Mesothelial cell of epicardium (in vitro differentiated cells): ENCODE measurements around the gene ANKRD33B. TPM values are rescaled to one million over a fixed set of nuclear protein-coding genes. Genes with fewer than 3 reads are reported as not detected.
"Not testable (repeated sequence)": the region's sequence is repeated elsewhere in the genome, so short reads cannot be mapped to it uniquely, and the experiment has no call there.

Experiments
- DNase-seq, 2 experiments: peaks; one replicate each; pipeline ENCODE4 v3.0.0; 2021; ENCODE audit warnings: low spot score in 2 of 2; ENCODE audit not compliant: unreplicated experiment in 2 of 2
- H3K27ac Mint-ChIP-seq: 2 replicates; pipeline ENCODE4 v1.8.0; 2021; ENCODE audit warnings: mixed read lengths
- H3K27me3 Mint-ChIP-seq: 2 replicates; pipeline ENCODE4 v1.8.0; 2021; ENCODE audit warnings: low read depth, mixed read lengths
- H3K36me3 Mint-ChIP-seq: 2 replicates; pipeline ENCODE4 v1.8.0; 2021; ENCODE audit warnings: mixed read lengths
- H3K4me1 Mint-ChIP-seq: 2 replicates; pipeline ENCODE4 v1.8.0; 2021; ENCODE audit warnings: mixed read lengths
- H3K4me3 Mint-ChIP-seq: 2 replicates; pipeline ENCODE4 v1.8.0; 2021; ENCODE audit warnings: mild to moderate bottlenecking, moderate library complexity, mixed read lengths
- H3K9me3 Mint-ChIP-seq: 2 replicates; pipeline ENCODE4 v1.8.0; 2021; ENCODE audit warnings: mixed read lengths
- total RNA-seq: library from RNA; stranded (reverse); gene quantifications from 3 replicates; pipeline ENCODE4 v1.2.1, GENCODE V29; 2021
- TF ChIP-seq, protein P1 (sequence below): fragments of 200-600 bp; sonication (generic); IDR thresholded peaks from one replicate; pipeline ENCODE4 v1.5.0; 2021; ENCODE audit warnings: antibody characterized with exemption; ENCODE audit not compliant: unreplicated experiment

The ANKRD33B gene
- total RNA-seq, 1 donor from 2014 or later, result 3.8 TPM

DNA sequence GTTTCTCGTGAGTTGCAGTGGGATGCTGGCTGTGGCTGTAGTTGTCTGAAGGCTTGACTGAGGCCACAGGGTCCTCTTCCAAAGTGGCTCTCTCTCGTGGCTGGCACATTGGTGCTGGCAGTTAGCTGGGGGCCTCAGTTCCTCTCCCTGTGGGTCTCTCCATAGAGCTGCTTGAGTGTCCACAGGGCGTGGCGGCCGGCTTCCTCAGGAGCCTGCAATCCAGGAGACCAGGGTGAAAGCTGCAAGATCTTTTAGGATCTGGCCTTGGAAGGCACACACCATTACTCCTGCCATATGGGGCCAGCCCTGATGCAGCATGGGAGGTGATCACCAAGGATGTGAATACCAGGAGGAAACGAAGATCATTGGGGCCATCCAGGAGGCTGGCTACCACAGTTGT, 41.1 kb downstream of the ANKRD33B start:
- DNase-seq, result no peak
- H3K4me3 Mint-ChIP-seq, result no peak overlapping the region
- H3K9me3 Mint-ChIP-seq, result no peaks in the 10 kb centered on the region
- H3K36me3 Mint-ChIP-seq, result no peaks in the 10 kb centered on the region
- no peaks in the 10 kb centered on the region for H3K27me3 Mint-ChIP-seq
- H3K27ac Mint-ChIP-seq, result no peak overlapping the region
- peaks cover 25% of the 10 kb centered on the region for H3K4me1 Mint-ChIP-seq
- TF ChIP-seq, protein P1, sequence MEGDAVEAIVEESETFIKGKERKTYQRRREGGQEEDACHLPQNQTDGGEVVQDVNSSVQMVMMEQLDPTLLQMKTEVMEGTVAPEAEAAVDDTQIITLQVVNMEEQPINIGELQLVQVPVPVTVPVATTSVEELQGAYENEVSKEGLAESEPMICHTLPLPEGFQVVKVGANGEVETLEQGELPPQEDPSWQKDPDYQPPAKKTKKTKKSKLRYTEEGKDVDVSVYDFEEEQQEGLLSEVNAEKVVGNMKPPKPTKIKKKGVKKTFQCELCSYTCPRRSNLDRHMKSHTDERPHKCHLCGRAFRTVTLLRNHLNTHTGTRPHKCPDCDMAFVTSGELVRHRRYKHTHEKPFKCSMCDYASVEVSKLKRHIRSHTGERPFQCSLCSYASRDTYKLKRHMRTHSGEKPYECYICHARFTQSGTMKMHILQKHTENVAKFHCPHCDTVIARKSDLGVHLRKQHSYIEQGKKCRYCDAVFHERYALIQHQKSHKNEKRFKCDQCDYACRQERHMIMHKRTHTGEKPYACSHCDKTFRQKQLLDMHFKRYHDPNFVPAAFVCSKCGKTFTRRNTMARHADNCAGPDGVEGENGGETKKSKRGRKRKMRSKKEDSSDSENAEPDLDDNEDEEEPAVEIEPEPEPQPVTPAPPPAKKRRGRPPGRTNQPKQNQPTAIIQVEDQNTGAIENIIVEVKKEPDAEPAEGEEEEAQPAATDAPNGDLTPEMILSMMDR, result no peak

DNA sequence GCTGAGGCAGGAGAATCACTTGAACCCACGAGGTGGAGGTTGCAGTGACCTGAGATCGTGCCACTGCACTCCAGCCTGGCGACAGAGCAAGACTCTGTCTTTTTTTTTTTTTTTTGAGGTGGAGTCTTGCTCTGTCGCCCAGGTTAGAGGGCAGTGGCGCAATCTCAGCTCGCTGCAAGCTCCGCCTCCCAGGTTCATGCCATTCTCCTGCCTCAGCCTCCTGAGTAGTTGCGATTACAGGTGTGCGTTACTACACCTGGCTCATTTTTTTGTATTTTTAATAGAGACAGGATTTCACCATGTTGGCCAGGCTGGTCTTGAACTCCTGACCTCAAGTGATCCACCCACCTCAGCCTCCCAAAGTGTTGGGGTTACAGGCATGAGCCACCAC, 42.8 kb downstream of the ANKRD33B start:
- H3K36me3 Mint-ChIP-seq, H3K9me3 Mint-ChIP-seq, H3K4me3 Mint-ChIP-seq, H3K27me3 Mint-ChIP-seq, DNase-seq: not testable (repeated sequence)
- H3K4me1 Mint-ChIP-seq, result peaks cover 19% of the 10 kb centered on the region
- H3K27ac Mint-ChIP-seq, result peak overlapping the region; percentile 84

DNA sequence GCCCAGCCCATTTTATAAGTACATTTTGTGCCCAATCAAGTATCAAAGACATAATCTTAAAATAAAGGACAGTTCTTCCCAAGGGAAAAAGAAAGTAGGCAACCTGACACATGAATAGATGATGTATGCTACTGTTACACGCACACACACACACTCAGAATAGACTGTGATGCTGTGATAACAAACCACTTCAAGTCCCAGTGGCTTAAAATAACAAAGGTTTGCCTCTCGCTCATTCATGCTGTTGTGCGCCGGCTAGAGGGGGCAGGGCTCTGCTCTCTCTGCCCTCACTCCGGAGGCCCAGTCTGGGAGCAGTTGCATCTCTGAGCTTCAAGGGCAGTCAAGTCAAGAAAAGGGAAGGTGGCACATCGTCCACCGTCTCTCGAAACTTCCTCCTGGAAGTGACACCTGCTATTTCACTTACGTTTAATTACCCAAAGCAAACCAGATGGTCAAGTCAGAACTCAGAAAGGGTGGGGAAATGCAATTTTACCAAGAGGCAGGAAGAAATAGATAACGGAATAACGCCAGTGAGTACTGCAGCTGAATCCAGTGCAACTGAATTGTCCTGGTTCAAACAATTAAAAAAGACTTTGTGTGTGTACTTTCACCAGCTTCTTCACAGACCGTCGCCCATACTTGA, 43.3 kb downstream of the ANKRD33B start:
- DNase-seq, result no peak
- H3K9me3 Mint-ChIP-seq, result no peaks in the 10 kb centered on the region
- H3K27me3 Mint-ChIP-seq, result no peaks in the 10 kb centered on the region
- TF ChIP-seq, protein P1, result no peak
- peak overlapping the region; percentile 84 for H3K27ac Mint-ChIP-seq
- peaks cover 17% of the 10 kb centered on the region for H3K4me1 Mint-ChIP-seq
- H3K36me3 Mint-ChIP-seq, result no peaks in the 10 kb centered on the region
- no peak overlapping the region for H3K4me3 Mint-ChIP-seq

- Mint-ChIP-seq H3K36me3 (no peaks in the 10 kb centered on the region), H3K27me3 (no peaks in the 10 kb centered on the region), H3K4me3 (no peak overlapping the region), H3K9me3 (no peaks in the 10 kb centered on the region), H3K4me1 (peaks cover 17% of the 10 kb centered on the region), H3K27ac (peak overlapping the region; percentile 70)
- TF ChIP-seq, protein P1, result no peak
- DNase-seq, result no peak
Measured at GRCh38 chr5:10607666-10608073, 43.8 kb downstream of the ANKRD33B start.

DNA sequence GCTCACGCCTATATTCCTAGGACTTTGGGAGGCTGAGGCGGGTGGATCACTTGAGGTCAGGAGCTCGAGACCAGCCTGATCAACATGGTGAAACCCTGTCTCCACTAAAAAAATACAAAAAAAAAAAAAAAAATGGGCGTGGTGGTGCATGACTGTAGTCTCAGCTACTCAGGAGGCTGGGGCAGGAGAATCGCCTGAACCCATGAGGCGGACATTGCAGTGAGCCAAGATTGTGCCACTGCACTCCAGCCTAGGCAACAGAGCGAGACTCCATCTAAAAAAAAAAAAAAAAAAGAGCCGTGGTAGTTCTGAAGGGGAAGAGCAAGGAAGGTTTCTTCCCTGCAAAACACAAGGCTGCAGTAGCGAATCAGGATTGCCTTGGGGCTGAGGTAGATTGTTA, 44.2 kb downstream of the ANKRD33B start:
- H3K27ac Mint-ChIP-seq, H3K27me3 Mint-ChIP-seq, H3K36me3 Mint-ChIP-seq, H3K9me3 Mint-ChIP-seq, DNase-seq, H3K4me3 Mint-ChIP-seq: not testable (repeated sequence)
- H3K4me1 Mint-ChIP-seq, result peaks cover 17% of the 10 kb centered on the region

- Mint-ChIP-seq H3K4me1 (peaks cover 17% of the 10 kb centered on the region), H3K27ac (no peak overlapping the region), H3K9me3 (no peaks in the 10 kb centered on the region), H3K4me3 (no peak overlapping the region), H3K27me3 (no peaks in the 10 kb centered on the region), H3K36me3 (no peaks in the 10 kb centered on the region)
- DNase-seq, result no peak
- TF ChIP-seq, protein P1, result no peak
Measured at GRCh38 chr5:10610058-10610457, 46.2 kb downstream of the ANKRD33B start.

GRCh38 chr5:10611290-10611689, 47.4 kb downstream of the ANKRD33B start:
- H3K4me1 Mint-ChIP-seq, result peaks cover 12% of the 10 kb centered on the region
- H3K9me3 Mint-ChIP-seq, result no peaks in the 10 kb centered on the region
- H3K27me3 Mint-ChIP-seq, result no peaks in the 10 kb centered on the region
- TF ChIP-seq, protein P1, result no peak
- no peak overlapping the region for H3K27ac Mint-ChIP-seq
- no peak for DNase-seq
- H3K4me3 Mint-ChIP-seq, result no peak overlapping the region
- H3K36me3 Mint-ChIP-seq, result no peaks in the 10 kb centered on the region
